ENCODE data around the gene DIO1.

The DIO1 gene

DNA sequence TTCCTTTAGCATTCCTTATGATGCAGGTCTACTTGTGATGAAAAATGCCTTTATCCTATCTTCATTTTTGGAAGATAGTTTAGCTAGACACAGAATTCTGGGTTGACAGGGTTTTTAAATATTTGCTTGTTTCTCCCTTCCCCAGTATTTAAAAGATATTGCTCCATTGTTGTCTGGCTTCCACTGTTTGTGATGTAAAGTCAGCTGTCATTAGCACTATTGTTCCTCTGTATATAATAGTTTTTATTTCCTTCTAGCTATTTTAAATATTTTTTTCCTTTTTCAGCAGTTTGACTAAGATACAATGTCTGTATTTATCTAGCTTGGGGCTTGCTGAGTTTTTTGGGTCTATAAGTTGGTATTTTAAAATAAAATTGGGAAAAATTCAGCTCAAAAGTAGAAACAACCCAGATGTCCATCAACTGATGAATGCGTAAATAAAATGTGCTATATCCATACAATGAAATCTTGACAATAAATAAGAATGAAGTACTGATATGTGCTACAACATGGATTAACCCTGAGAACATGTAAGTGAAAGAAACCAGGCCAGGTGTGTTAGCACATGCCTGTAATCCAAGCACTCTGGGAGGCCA, 40.3 kb downstream of the DIO1 start:
- Histone ChIP-seq H3K9me3 (ENCODE audit: low read length) (peaks cover 10% of the 10 kb centered on the region), H3K4me1 (ENCODE audit: insufficient read depth, low read length) (no peaks in the 10 kb centered on the region), H3K4me3 (ENCODE audit: low read length) (no peak overlapping the region), H3K27me3 (ENCODE audit: insufficient read depth, low read length) (no peaks in the 10 kb centered on the region), H2AFZ (ENCODE audit: low read depth, low read length) (no peak overlapping the region), H3K36me3 (ENCODE audit: insufficient read depth, low read length) (peaks cover 26% of the 10 kb centered on the region)

DNA sequence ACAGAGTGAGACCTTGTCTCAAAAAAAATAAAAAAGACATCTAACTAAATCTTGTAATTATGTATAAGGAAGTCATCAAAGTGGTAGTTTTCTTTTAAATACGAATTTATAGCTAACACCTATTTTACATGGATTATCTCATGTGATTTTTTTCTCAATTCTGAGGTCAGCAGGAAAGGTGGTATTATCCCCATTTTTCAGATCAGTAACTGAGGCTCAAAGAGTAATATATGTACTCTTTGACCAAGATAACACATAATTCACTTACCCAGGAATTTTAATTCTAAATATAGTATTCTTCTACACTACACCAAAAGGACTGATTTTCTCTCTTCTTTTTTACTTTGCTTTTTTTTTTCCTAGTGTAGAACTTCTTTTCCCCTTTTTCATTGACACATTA, 42.4 kb downstream of the DIO1 start:
- no peaks in the 10 kb centered on the region for H3K27me3 ChIP-seq (ENCODE audit: insufficient read depth, low read length)
- peaks cover 10% of the 10 kb centered on the region for H3K9me3 ChIP-seq (ENCODE audit: low read length)
- H2AFZ ChIP-seq (ENCODE audit: low read depth, low read length), result no peak overlapping the region
- peaks cover 25% of the 10 kb centered on the region for H3K36me3 ChIP-seq (ENCODE audit: insufficient read depth, low read length)
- no peaks in the 10 kb centered on the region for H3K4me1 ChIP-seq (ENCODE audit: insufficient read depth, low read length)
- H3K4me3 ChIP-seq (ENCODE audit: low read length), result no peak overlapping the region

DNA sequence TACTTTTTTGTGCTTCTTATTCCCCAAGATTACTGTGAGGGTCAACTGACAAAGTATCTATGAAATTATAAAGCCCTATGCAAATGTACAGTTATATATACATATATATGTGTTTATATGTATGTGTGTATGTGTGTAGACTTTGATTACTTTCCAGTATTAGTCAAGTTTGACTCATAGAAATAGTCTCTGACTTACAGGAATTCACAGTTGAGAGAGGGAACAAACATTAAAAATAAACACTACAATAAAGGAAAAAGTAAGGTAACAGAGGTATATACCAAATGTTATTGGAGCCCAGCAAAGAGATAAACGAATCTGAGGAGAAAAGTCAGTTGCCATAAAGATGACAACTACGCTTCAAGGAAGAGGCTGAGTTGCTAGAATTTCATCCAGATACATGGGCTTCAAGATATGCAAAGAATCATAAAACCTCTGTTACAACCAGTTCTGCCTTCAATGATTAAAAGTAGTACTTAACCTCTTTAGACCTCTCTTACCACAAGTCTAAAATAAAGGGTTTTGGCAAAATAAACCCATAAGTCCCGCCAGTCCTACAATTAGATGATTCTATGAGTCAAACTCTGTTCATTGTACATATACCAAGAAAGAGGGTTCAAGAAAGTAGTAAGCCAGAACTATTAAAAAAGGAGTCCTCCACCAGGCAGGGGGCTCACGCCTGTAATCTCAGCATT, 44.3 kb downstream of the DIO1 start:
- H3K9me3 ChIP-seq (ENCODE audit: low read length), result peaks cover 4% of the 10 kb centered on the region
- H3K4me1 ChIP-seq (ENCODE audit: insufficient read depth, low read length), result peaks cover 4% of the 10 kb centered on the region
- no peaks in the 10 kb centered on the region for H3K27me3 ChIP-seq (ENCODE audit: insufficient read depth, low read length)
- no peak overlapping the region for H2AFZ ChIP-seq (ENCODE audit: low read depth, low read length)
- H3K4me3 ChIP-seq (ENCODE audit: low read length), result no peak overlapping the region
- H3K36me3 ChIP-seq (ENCODE audit: insufficient read depth, low read length), result peaks cover 25% of the 10 kb centered on the region

DNA sequence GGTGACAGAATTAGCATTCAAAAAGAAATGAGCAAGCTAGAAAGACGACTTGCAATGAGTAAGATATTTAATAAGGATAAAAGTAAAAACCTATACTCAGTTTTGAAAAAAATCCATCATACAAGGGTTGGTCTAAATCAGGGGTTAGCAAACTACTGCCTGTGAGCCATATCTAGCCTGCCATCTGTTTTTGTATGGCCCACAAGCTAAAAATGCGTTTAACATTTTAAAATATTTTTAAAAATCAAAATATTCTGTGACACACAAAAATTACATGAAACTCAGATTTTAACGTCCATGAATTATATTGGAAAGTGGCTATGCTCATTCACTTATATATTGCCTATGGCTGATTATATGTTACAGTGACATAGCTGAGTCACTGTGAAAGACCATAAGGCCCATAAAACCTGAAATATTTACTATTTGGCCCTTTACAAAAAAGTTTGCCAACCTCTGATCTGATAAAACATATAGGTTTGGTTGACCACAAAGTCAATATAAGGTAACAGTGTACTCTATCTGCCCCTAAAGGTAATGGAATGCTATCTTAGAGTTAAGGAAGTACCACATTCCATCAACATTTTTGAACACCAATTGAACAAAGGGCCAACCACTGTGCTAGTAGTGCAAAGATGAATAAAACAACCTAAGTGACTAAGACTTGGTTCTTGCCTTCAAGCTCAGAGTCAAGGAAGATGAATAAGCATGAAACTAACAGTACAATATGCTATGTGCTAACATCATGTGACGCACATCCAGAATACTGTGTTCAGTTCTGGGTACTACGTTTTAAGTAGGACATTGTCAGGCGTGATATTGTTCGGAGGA, 48.4 kb downstream of the DIO1 start:
- peaks cover 16% of the 10 kb centered on the region for H3K4me1 ChIP-seq (ENCODE audit: insufficient read depth, low read length)
- no peak overlapping the region for H2AFZ ChIP-seq (ENCODE audit: low read depth, low read length)
- peaks cover 18% of the 10 kb centered on the region for H3K36me3 ChIP-seq (ENCODE audit: insufficient read depth, low read length)
- no peak overlapping the region for H3K4me3 ChIP-seq (ENCODE audit: low read length)
- no peaks in the 10 kb centered on the region for H3K27me3 ChIP-seq (ENCODE audit: insufficient read depth, low read length)
- H3K9me3 ChIP-seq (ENCODE audit: low read length), result no peaks in the 10 kb centered on the region

DNA sequence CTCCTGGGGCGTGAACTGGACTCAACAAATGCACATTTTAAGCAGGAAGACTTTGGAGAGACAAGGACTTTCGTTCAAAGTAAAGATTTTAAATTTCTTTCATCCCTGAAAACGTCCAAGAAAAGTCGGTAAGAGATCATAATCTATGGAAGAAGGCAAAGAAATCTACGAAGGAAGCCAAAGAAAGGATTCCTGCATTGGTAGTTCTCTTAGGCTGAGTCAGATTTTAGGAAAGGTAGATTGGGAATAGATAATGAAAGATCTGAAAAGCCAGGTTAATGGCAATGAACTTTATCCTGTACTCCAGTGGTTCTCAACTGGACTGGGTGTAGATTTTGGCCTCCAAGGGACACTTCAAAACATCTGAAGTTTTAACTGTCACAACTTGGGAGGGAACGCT, 49.1 kb downstream of the DIO1 start:
- H3K27me3 ChIP-seq (ENCODE audit: insufficient read depth, low read length), result no peaks in the 10 kb centered on the region
- H3K9me3 ChIP-seq (ENCODE audit: low read length), result no peaks in the 10 kb centered on the region
- H2AFZ ChIP-seq (ENCODE audit: low read depth, low read length), result no peak overlapping the region
- H3K4me3 ChIP-seq (ENCODE audit: low read length), result no peak overlapping the region
- peaks cover 18% of the 10 kb centered on the region for H3K4me1 ChIP-seq (ENCODE audit: insufficient read depth, low read length)
- peaks cover 12% of the 10 kb centered on the region for H3K36me3 ChIP-seq (ENCODE audit: insufficient read depth, low read length)

DNA sequence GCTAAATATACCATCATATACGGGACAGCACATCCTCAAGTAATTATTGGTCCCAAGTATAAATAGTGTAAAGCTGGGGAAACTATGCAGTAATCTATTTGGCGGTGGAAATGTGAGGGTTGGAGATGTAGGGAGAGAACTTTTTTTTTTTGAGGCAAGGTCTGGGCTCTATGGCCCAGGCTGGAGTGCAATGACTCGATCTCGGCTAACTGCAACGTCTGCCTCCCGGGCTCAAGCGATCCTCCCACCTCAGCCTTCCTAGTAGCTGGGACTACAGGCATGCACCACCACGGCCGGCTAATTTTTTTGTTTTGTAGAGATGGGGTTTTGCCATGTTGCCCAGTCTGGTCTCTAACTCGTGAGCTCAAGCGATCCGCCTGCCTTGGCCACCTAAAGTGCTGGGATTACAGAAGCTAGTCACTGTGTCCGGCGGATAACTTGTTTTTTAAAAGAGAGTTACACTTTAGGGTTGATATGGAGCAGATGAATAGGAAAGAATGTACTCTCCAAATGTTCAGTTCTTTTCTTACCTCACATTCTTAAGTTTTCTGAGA, 49.6 kb downstream of the DIO1 start:
- Histone ChIP-seq H3K36me3 (ENCODE audit: insufficient read depth, low read length) (peaks cover 7% of the 10 kb centered on the region), H3K27me3 (ENCODE audit: insufficient read depth, low read length) (no peaks in the 10 kb centered on the region), H3K4me3 (ENCODE audit: low read length) (no peak overlapping the region), H3K4me1 (ENCODE audit: insufficient read depth, low read length) (peaks cover 18% of the 10 kb centered on the region), H3K9me3 (ENCODE audit: low read length) (no peaks in the 10 kb centered on the region), H2AFZ (ENCODE audit: low read depth, low read length) (no peak overlapping the region)

DNA sequence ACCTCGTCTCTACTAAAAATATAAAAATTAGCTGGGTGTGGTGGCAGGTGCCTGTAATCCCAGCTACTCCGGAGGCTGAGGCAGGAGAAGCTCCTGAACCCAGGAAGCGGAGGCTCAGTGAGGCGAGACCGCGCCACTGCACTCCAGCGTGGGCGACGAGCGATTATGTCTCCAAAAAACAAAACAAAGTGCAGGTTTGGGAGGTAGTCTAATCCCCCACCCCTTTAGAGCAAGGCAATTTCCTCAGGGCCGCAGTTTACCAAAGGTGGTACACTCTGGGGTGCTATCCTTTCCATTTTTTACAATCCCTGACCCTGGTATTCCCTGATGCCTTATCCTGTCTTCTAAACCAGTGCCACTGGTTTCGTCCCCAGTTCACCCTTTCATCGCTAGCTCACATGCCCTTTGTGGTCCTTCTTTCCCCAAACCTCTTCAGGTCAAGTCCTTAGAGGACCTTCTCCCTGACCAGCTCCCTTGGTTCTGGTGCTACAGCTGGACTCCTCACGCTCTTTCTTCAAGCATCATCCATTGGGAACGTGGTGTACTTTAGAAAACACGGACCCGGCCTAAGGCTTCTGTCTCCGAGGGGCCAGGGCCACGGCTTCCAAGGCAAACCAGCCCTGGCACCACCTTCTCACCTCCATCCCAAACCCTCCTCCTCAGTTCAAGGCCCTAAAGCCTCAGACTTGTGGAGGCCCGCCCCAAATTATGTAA, 50.6 kb downstream of the DIO1 start:
- Histone ChIP-seq H3K9me3 (ENCODE audit: low read length) (no peaks in the 10 kb centered on the region), H3K4me3 (ENCODE audit: low read length) (peak overlapping the region; percentile 96), H2AFZ (ENCODE audit: low read depth, low read length) (peak overlapping the region; percentile 86), H3K4me1 (ENCODE audit: insufficient read depth, low read length) (peaks cover 25% of the 10 kb centered on the region), H3K36me3 (ENCODE audit: insufficient read depth, low read length) (peaks cover 2% of the 10 kb centered on the region), H3K27me3 (ENCODE audit: insufficient read depth, low read length) (no peaks in the 10 kb centered on the region)

DNA sequence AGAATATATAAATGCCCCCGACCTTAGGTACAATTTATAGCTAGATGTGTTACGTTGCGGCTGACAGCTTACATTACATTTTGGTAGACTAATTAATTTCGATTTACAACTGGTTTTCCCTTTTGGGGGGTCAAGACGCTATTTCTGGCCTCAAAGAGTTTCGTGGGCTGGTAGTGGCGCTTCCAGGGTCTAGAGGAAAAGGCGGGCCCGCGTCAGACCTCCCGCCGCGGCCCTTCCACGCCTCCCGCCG, 51.1 kb downstream of the DIO1 start:
- Histone ChIP-seq H3K36me3 (ENCODE audit: insufficient read depth, low read length) (peaks cover 1% of the 10 kb centered on the region), H3K4me3 (ENCODE audit: low read length) (peak overlapping the region; percentile 96), H2AFZ (ENCODE audit: low read depth, low read length) (peak overlapping the region; percentile 86), H3K4me1 (ENCODE audit: insufficient read depth, low read length) (peaks cover 30% of the 10 kb centered on the region), H3K27me3 (ENCODE audit: insufficient read depth, low read length) (no peaks in the 10 kb centered on the region), H3K9me3 (ENCODE audit: low read length) (no peaks in the 10 kb centered on the region)

DNA sequence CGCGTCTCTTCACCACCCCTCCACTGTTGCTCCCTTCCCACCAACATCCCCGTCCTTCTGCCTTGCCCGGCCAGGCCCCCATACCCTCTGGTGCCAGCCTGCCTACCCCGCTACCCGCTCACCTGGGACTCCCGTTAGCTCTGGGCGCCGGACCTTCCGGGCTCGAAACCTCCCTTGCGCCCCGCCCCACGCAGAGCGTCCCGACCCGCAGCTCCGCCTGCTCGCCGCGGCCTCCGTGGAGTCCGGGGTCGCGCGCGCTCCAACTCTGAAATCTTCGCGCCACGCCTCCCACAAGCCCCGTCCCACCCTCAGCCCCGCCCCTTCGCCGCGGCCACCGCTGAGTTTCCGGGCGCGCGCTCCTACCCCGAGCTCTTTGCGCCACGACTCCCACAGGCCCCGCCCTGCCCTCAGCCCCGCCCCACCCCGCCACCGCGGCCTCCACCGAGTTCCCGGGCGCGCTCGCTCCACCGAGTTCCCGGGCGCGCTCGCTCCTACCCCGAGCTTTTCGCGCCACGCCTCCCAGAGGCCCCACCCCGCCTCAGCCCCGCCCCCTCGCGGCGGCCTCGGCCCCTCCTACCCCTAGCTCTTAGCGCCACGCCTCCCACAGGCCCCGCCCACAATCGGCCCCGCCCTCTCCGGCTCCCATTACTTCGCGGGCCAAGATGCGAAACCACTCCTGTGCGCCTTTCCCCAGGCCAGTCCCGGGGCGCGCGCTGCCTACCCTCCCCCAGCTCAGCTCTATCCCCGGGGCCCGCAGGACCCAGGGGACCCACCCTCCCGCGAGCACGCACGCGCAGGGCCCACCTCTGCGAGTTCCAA, 51.7 kb downstream of the DIO1 start, which contains the start of gene IFT25:
TSS of gene IFT25 (minus strand) at position 267 of the 819 bp plus-strand sequence. CDS start 5,617 bp downstream, outside the sequence.
- Histone ChIP-seq H3K9me3 (ENCODE audit: low read length) (no peaks in the 10 kb centered on the region), H3K27me3 (ENCODE audit: insufficient read depth, low read length) (no peaks in the 10 kb centered on the region), H2AFZ (ENCODE audit: low read depth, low read length) (peak within 1 kb of the TSS; percentile 86), H3K4me3 (ENCODE audit: low read length) (peak within 1 kb of the TSS; percentile 96), H3K4me1 (ENCODE audit: insufficient read depth, low read length) (peaks cover 32% of the 10 kb centered on the region), H3K36me3 (ENCODE audit: insufficient read depth, low read length) (no peaks in the 10 kb centered on the region)

DNA sequence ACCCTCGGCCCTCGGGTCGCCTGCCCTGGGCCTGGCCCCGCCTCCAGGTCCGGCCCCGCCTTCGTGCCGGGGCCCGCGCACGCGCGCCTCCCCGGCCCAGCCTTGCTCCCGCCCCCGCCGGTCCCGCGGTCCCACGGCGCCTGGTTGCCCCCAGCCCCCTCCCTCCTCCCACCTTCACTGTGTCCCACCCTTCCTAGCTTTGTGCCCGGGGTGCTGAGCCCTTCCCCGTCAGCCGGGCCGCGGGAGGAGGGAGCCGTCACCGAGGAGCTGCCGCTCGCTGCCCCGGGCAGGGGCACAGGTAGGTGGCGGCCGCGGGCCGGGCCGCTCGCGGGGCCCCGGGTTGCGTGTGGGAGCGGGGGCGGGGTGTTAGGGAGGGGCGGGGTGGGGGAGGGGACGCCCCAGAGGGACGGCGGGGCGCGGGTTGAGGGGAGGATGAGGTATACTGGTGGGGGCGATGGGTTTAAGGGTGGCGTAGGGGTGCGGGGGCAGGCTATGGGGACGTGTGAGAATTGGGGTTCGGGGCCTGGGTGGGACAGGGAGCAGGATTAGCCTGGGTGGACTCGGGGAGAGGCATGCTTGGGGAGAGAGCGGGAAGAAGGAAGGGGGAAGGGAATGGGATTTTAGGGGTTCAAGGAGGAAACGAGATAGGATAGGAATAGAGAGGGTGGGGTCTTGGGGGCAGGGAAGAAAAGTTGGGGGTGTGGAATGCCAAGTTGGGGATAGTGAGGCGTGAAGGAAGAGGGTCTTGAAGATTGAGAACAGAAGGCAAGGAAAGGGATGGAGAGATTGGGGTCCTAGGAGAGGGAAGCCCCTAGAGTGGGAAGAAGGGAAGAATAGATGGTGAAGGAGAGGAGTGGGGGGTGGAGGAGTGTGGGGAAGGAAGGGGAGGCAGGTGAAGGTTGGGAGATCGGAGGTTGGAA, 52.5 kb downstream of the DIO1 start, which contains the start of gene LRRC42:
TSS of gene LRRC42 (plus strand) at position 99 of the 920 bp plus-strand sequence. CDS start 5,650 bp downstream, outside the sequence.
- Histone ChIP-seq H3K9me3 (ENCODE audit: low read length) (no peaks in the 10 kb centered on the region), H3K4me1 (ENCODE audit: insufficient read depth, low read length) (peaks cover 32% of the 10 kb centered on the region), H3K4me3 (ENCODE audit: low read length) (peak within 1 kb of the TSS; percentile 96), H3K36me3 (ENCODE audit: insufficient read depth, low read length) (no peaks in the 10 kb centered on the region), H2AFZ (ENCODE audit: low read depth, low read length) (peak within 1 kb of the TSS; percentile 86), H3K27me3 (ENCODE audit: insufficient read depth, low read length) (no peaks in the 10 kb centered on the region)

DNA sequence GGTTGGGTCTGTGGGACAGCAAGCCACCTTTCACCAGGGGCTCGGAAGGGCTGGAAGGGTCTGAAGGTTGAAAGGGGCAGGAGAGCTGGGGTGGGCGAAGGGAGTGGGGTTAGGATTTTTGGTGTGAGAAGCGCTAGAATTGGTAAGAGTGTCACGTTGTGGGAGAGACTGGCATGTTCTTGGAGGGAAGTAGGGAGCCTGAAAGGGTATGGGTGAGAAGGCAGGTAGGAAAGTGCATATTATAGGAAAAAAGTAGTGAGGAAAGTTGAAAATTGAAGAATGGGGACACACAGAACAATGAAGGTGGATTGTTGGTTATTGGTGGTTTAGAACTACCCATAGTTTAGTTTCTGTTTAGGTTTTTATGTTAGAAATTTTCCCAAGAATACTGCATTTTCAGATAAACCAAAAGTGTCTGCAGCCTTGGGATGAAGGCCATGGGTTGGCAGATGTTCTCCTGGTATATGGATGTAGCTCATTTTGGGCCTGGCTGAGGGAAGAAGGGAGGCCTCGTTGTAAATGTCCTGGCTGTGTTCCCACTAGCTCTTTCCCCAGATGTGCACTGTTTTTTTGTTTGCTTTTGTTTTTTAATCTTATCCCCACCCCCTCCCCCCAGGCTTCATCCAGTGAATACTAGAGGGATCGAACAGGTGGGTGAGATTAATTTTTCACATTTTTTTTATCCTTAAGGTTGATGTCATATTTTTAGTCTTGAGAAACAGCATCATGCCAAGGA, 53.4 kb downstream of the DIO1 start:
- H3K4me3 ChIP-seq (ENCODE audit: low read length), result peak overlapping the region; percentile 57
- H3K4me1 ChIP-seq (ENCODE audit: insufficient read depth, low read length), result peaks cover 32% of the 10 kb centered on the region
- H3K36me3 ChIP-seq (ENCODE audit: insufficient read depth, low read length), result peaks cover 5% of the 10 kb centered on the region
- H2AFZ ChIP-seq (ENCODE audit: low read depth, low read length), result no peak overlapping the region
- no peaks in the 10 kb centered on the region for H3K9me3 ChIP-seq (ENCODE audit: low read length)
- H3K27me3 ChIP-seq (ENCODE audit: insufficient read depth, low read length), result no peaks in the 10 kb centered on the region

All from neuron (in vitro differentiated cells).